IMR-90 (cell line): ENCODE measurements around the gene SF3B3. TPM values are rescaled to one million over a fixed set of nuclear protein-coding genes. Genes with fewer than 3 reads are reported as not detected.

Experiments used
- ATAC-seq: fragments of 200-7000 bp; cut with Tn5 transposase; 2 replicates; pipeline ENCODE4 v1.9.1; 2020; ENCODE audit warnings: low read depth, mild to moderate bottlenecking, moderate library complexity
- BruUV-seq: library from RNA; stranded (reverse); fragments of 400-500 nt; replicated peaks from 2 replicates; lab custom pipeline; 2021; lab: Mats Ljungman, UMichigan
- CTCF ChIA-PET: fragments of 300-600 bp; formaldehyde crosslinking; extraction: SDS; loops from one replicate; lab custom pipeline; 2021; ENCODE audit warnings: antibody characterized with exemption; lab: Yijun Ruan, JAX
- POLR2A ChIA-PET: fragments of 300-600 bp; sonication (Branson Sonifier 250); formaldehyde crosslinking; loops from one replicate; lab custom pipeline; 2022; ENCODE audit warnings: antibody characterized with exemption; ENCODE audit not compliant: unreplicated experiment; lab: Charles Lee
- DNase-seq: peaks from one replicate; pipeline ENCODE4 v3.0.0; 2013
- H2AFZ ChIP-seq: replicated peaks from 2 replicates; pipeline ENCODE3; 2013; ENCODE audit warnings: low read length, mild to moderate bottlenecking; ENCODE audit not compliant: poor library complexity
- H2AK5ac ChIP-seq: 2 replicates; pipeline ENCODE4 v1.6.1; 2013; ENCODE audit warnings: low read depth, low read length, inconsistent platforms
- H2AK9ac ChIP-seq: replicated peaks from 2 replicates; pipeline ENCODE3; 2013; ENCODE audit warnings: mild to moderate bottlenecking, low read depth, low read length, moderate library complexity; ENCODE audit not compliant: poor library complexity
- H2BK120ac ChIP-seq: 2 replicates; pipeline ENCODE4 v1.6.1; 2013; ENCODE audit warnings: low read depth, low read length, inconsistent platforms
- H2BK15ac ChIP-seq: 3 replicates; pipeline ENCODE4 v1.6.1; 2013; ENCODE audit warnings: low read depth, low read length, inconsistent platforms
- H2BK20ac ChIP-seq: 2 replicates; pipeline ENCODE4 v1.6.1; 2013; ENCODE audit warnings: low read depth, mild to moderate bottlenecking, inconsistent platforms, low read length, moderate library complexity
- H2BK5ac ChIP-seq: 2 replicates; pipeline ENCODE4 v1.6.1; 2013; ENCODE audit warnings: mild to moderate bottlenecking, low read depth, low read length, inconsistent platforms; ENCODE audit not compliant: poor library complexity, severe bottlenecking
- H3K14ac ChIP-seq: replicated peaks from 2 replicates; pipeline ENCODE4 v1.6.1; 2013; ENCODE audit warnings: low read depth, low read length, inconsistent platforms
- H3K18ac ChIP-seq: 2 replicates; pipeline ENCODE4 v1.6.1; 2013; ENCODE audit warnings: low read depth, low read length, control low read depth
- H3K23ac ChIP-seq: 2 replicates; pipeline ENCODE4 v1.6.1; 2013; ENCODE audit warnings: low read depth, low read length, inconsistent platforms
- H3K27ac ChIP-seq: 2 replicates; pipeline ENCODE4 v1.5.1; 2013; ENCODE audit warnings: mild to moderate bottlenecking, control low read depth, low read length; ENCODE audit not compliant: insufficient read depth
- H3K27me3 ChIP-seq: 2 replicates; pipeline ENCODE4 v1.6.1; 2013; ENCODE audit warnings: low read length; ENCODE audit not compliant: control insufficient read depth, insufficient read depth
- H3K36me3 ChIP-seq: 2 replicates; pipeline ENCODE4 v1.6.1; 2013; ENCODE audit warnings: low read length, mixed read lengths; ENCODE audit not compliant: control insufficient read depth, insufficient read depth
- H3K4ac ChIP-seq: 2 replicates; pipeline ENCODE4 v1.6.1; 2013; ENCODE audit warnings: low read depth, low read length, inconsistent platforms
- H3K4me1 ChIP-seq: 2 replicates; pipeline ENCODE4 v1.6.1; 2013; ENCODE audit warnings: low read length, mixed read lengths; ENCODE audit not compliant: control insufficient read depth, insufficient read depth
- H3K4me2 ChIP-seq: 2 replicates; pipeline ENCODE4 v1.6.1; 2013; ENCODE audit warnings: low read depth, mild to moderate bottlenecking, control low read depth, low read length, moderate library complexity
- H3K4me3 ChIP-seq: 2 replicates; pipeline ENCODE4 v1.5.1; 2013; ENCODE audit warnings: low read depth, mild to moderate bottlenecking, control low read depth, low read length, moderate library complexity; ENCODE audit not compliant: insufficient read depth
- H3K56ac ChIP-seq: 2 replicates; pipeline ENCODE4 v1.6.1; 2013; ENCODE audit warnings: low read length, inconsistent platforms; ENCODE audit not compliant: insufficient read depth; ENCODE audit errors: extremely low read depth
- H3K79me1 ChIP-seq, 2 experiments: 2 replicates each; pipeline ENCODE4 v1.6.1; 2013; ENCODE audit warnings: low read length in 2 of 2, inconsistent platforms in 1 of 2, low read depth in 1 of 2
- H3K9ac ChIP-seq: 2 replicates; pipeline ENCODE4 v1.6.1; 2013; ENCODE audit warnings: low read depth, low read length, control low read depth
- H3K9me1 ChIP-seq: 2 replicates; pipeline ENCODE4 v1.6.1; 2013; ENCODE audit warnings: low read length, inconsistent platforms; ENCODE audit not compliant: insufficient read depth
- H3K9me3 ChIP-seq: 2 replicates; pipeline ENCODE4 v1.6.1; 2013; ENCODE audit warnings: low read length; ENCODE audit not compliant: control insufficient read depth, insufficient read depth
- H4K20me1 ChIP-seq: 2 replicates; pipeline ENCODE4 v1.6.1; 2013; ENCODE audit warnings: low read length, inconsistent platforms; ENCODE audit not compliant: insufficient read depth
- H4K5ac ChIP-seq: 2 replicates; pipeline ENCODE4 v1.6.1; 2013; ENCODE audit warnings: mild to moderate bottlenecking, low read depth, low read length, control low read depth
- H4K8ac ChIP-seq, 2 experiments: 2 replicates each; pipeline ENCODE4 v1.6.1; 2013; ENCODE audit warnings: low read depth in 2 of 2, low read length in 2 of 2, control low read depth in 1 of 2, inconsistent platforms in 1 of 2
- H4K91ac ChIP-seq: 2 replicates; pipeline ENCODE4 v1.6.1; 2013; ENCODE audit warnings: low read depth, low read length, inconsistent platforms; ENCODE audit not compliant: insufficient read depth
- SMC3 ChIP-seq: fragments of 150-350 bp; IDR thresholded peaks from 2 replicates; pipeline ENCODE4 v1.6.1; 2016; ENCODE audit warnings: low read depth, mild to moderate bottlenecking, antibody characterized with exemption, low read length, moderate library complexity
- WGBS, 2 experiments: methylation state at CpG; one replicate each; pipeline versions ENCODE4 v1.1.5 to v1.1.7; 2013; ENCODE audit warnings: missing lambda C conversion rate in 2 of 2; ENCODE audit not compliant: insufficient read length in 1 of 2; ENCODE audit errors: extremely low coverage in 2 of 2; 5-methylcytosine and 5-hydroxymethylcytosine counted together
- dilution Hi-C: fragments of 300-500 bp; cut with HindIII; formaldehyde crosslinking; loops from one replicate; pipeline ENCODE4 v1.14.3; 2018; ENCODE audit warnings: low sequenced_read_pairs; ENCODE audit not compliant: unreplicated experiment
- in situ Hi-C: fragments of 300-500 bp; cut with MboI; formaldehyde crosslinking; loops from 3 replicates; pipeline ENCODE4 v1.14.3; 2019; ENCODE audit warnings: low sequenced_read_pairs, inconsistent platforms, mixed read lengths
- intact Hi-C: fragments of 100-400 bp; cut with micrococcal nuclease; formaldehyde crosslinking; loops from 2 replicates; pipeline ENCODE4 v1.10.0; 2022
- polyA plus RNA-seq, 3 experiments: library from polyadenylated mRNA; depleted of rRNA; stranded (reverse); fragments of >200 nt; gene quantifications; 2 replicates each; pipeline ENCODE4 v1.2.3, GENCODE V29; 2012; ENCODE audit warnings: low replicate concordance in 1 of 3
- total RNA-seq: library from RNA; depleted of rRNA; stranded (reverse); fragments of >200 nt; gene quantifications from 2 replicates; pipeline ENCODE4 v1.2.3, GENCODE V29; 2012

The SF3B3 gene
- total and polyA plus RNA-seq, 2 of the 4 experiments (the other 2 are of a cell fraction): 97.9 to 134 TPM

GRCh38 chr16:70597135-70597835 is 73.7 kb downstream of the SF3B3 start:
- H4K5ac ChIP-seq: no peak overlapping the region
- H2AFZ ChIP-seq: no peak overlapping the region
- no peak overlapping the region for H2BK120ac ChIP-seq
- intact Hi-C loops: no loop called here
- H4K20me1 ChIP-seq: no peaks in the 10 kb centered on the region
- no peak overlapping the region for H3K4ac ChIP-seq
- in situ Hi-C loops: no loop called here
- ChIA-PET CTCF (interaction anchor here (0.6 kb wide), 1 partner anchor 1126 kb away, joined by 5 read pairs; no protein-coding TSS in a partner anchor), POLR2A (no interaction called here)
- H3K9me3 ChIP-seq: no peaks in the 10 kb centered on the region
- H3K4me1 ChIP-seq: no peaks in the 10 kb centered on the region
- H2BK20ac ChIP-seq: no peak overlapping the region
- H4K8ac ChIP-seq: no peak overlapping the region
- H3K14ac ChIP-seq: no peak overlapping the region
- H2AK9ac ChIP-seq: no peak overlapping the region
- peak; percentile 17 for DNase-seq
- no TSS peak for BruUV-seq
- H2AK5ac ChIP-seq: no peak overlapping the region
- H3K18ac ChIP-seq: no peak overlapping the region
- no peaks in the 10 kb centered on the region for H3K79me1 ChIP-seq
- H2BK15ac ChIP-seq: no peak overlapping the region
- peaks cover 5% of the 10 kb centered on the region for H3K27me3 ChIP-seq
- H3K9me1 ChIP-seq: no peaks in the 10 kb centered on the region
- no peak for TF ChIP-seq SMC3
- no peaks in the 10 kb centered on the region for H3K36me3 ChIP-seq
- no peak overlapping the region for H3K4me2 ChIP-seq
- no peak overlapping the region for H4K91ac ChIP-seq
- dilution Hi-C loops: no loop called here
- WGBS, 2 experiments: 72% methylated on average over 3 of the region's 4 CpGs; no CpG with 5 or more reads in 1 of the 2 experiments
- no peak overlapping the region for H3K56ac ChIP-seq
- ATAC-seq: no peak
- no peak overlapping the region for H2BK5ac ChIP-seq
- no peak overlapping the region for H3K23ac ChIP-seq
- H3K4me3 ChIP-seq: no peak overlapping the region
- H3K9ac ChIP-seq: no peak overlapping the region
- H3K27ac ChIP-seq: no peak overlapping the region
